GM18517 (cell line): Measurements from ENCODE around the gene CORO6.
A peak's percentile ranks its signal among the peaks of the same experiment; 100 is the strongest.

ENCODE experiments used
- ATAC-seq: cut with Tn5 transposase; IDR thresholded peaks from one replicate; pipeline ENCODE4 v1.9.1; 2021; ENCODE audit warnings: mild to moderate bottlenecking, moderate library complexity; ENCODE audit not compliant: unreplicated experiment

CORO6 gene

DNA sequence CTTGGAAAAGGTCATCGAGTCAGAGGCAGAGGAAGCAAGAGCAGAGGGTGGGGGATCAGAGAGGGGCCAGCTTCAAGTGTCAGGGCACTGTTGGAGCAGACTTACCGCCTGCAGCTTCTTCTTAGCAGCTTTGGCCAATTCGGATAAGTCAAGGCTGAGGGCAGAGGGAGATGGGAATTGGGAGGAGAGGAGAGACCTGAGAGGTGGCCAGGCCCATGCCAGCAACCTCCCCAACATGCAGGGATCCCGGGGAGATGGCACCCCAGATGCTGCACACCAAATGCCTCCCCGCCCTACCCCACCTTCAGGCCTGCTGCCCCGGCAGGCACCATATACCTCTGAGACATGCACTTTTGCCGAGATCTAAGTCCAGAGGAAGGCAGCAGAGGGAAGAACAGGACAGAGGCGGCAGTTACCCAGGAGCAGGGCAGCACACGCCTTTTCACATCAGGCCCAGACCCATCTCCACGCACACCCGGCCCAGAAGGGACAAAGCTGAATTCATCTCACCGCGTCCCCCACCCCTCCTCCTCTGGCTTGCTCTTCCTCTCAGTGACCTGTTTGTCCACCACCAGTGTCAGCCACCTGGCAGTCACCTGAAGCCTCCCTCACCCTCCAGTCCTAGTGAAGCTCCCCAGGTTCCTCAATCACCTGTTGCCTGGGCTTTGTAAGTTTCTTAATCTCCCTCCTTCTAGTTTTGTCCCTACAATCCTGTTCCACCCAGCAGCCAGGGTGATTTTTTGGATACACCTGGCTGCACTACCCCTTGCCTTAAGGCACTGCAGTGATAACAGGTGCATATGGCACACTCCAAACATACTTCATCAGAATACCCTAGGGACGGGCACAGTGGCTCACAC, 43.9 kb downstream of the CORO6 start:
- ATAC-seq: no peak

DNA sequence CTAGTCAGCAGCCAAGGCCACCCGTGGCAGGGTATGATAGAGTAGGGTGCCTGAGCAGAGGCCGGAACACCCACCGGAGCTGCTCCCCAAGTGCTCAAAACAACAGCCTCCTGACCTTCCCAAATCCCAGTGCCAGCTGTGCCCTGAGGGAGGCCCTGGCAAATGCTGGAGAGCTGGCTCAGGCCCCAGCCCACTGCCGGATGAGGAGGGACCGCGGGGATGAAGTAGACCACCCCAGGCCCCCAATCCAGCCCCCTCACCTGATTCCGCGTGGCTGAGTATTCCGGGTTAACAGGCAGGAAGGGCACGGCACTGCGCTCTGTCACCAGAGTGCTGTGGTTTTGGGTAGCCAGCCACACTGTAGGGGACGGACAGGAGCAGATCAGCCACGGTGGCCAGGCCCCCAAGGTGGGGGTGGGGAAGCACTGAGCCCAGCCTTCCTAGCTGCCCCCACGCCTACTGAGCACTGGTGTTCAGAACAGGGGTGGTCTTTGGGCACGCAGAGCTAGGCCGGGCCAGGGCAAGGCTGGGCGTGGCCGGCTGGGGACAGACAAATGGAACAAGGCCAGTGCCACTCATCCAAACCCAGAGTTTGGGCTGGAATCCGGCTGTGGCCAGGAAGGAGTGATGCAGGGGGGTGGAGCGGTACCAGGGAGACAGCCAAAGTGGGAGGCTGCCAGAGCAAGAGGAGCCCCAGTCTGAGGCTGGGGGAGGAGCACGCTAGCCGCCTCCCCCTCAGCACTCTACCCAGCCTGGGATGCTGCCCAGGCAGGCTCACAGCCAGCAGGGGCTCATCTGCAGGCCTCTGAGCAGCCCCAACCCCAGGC, 45.1 kb downstream of the CORO6 start:
- no peak for ATAC-seq

DNA sequence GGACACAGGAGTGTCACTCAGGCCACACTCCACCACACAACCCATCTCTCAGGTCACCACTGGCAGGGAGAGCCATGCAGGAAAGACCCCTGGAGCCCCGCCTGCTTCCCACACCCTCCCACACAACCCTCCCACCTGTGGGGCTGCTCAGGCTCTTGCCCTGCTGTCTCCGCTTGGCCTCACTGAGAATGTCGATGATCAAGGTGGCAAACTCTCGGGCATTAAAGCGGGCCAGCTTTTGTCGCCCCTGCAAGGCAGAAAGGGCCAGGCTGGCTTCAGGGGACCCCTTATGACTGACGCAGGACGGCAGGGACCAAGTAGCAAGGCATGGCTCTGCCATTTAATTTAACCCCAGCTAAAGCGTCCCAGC, 45.7 kb downstream of the CORO6 start:
- no peak for ATAC-seq

DNA sequence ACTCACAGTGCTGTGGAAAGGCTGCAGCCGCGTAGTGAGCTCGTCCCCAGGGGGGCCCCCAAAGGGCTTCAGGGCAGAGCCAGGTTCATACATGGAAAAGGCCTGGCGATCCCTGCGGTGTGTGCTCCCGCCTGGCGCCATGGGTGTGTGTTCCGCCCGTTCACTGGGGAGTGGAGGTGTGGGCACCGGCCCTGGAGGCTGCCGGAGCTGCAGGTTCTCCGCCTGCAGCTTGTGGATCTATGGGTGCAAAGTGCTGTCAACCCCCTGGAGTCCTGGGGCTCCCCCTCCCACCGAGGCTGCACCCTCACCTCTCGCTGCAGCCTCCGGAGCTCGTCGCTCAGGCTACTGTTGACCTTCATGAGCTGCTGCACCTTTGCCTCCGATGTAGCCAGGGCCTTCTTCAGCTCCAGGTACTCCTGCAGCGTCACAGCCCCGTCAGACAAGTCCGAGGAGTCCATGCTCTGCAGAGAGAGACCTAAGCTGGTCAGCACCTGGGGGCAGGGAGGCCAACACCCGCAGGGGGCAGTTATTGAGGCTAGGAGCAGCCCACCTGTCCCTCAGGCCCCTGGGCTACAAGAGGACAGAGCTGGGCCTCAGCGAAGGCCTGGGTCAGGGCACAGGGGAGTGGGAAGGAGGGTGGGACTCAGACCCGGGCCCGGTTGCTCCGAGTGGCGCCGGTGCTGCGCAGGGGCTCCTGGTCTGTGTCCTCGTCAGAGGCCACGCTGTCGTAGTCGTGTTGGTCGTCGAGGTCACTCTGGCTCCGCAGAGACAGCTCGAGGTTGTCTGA, 46.3 kb downstream of the CORO6 start:
- ATAC-seq: no peak

DNA sequence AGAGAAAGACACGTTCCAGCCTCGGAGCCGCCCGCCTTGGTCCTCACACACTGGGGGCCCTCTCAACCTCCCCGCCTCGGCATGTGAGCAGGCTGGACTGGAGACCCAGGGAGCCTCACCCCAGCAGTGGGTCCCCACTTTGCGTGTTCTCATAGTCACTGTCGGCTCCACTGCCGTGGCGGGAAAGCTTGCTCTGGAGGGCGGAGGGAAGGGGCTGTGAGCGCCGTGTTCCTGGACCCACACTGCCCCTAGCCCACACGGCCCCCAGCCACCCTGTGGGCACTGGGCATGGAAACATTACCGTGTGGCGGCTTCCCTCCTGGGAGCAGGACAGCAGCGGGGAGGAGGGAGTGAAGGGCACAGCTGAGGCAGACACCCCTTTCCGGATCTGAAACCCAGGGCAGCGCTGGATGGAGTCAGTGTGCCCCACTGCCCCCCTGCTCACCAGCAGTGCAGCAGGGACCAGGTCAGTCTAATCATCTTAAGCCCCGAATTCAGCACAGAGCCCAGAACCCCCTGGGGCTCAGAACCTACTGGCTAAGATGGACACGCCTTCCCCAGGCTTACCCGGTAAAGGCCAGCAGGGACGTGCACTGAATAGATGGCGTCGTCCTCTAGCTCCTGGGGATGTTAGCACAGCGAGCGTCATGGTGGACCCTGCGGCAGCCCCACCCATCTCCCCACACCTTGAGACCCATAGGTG, 47.0 kb downstream of the CORO6 start:
- ATAC-seq: no peak

DNA sequence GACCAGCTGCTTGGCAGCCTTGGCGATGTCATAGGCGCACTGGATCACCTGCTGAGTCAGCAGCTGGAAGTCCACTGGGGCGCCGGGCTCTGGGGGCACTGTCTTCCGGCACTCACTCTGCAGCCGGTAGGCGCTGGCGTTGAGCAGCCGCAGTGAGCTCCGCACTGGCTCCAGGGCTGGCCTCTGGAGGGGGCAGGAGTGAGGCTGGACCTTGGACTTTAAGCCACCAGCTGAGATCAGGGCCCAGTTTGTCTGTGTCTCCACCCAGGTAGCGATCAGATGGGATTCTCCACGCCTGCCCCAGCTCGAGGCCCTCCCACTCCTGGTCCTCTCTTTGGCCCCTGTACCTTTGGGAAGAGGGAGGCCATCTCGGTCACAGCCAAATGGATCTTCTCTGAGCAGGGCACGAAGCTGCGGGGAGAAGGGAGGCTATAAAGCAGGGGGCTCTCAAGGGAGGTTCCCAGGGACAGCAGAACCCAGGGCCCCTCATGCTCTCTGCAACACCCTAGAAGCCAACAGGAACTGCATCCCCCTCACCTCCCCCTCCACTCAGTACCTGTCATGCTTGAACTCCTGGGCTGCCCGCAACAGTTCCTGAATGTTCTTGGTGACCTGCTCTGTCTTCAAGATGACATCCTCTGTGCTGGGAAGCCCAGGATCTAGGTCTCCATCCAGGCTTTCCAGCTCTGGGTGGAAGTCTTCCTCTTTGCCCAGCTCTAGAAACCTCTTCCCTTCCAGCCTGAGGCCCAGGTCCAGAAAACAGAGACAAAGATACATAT, 47.8 kb downstream of the CORO6 start:
- ATAC-seq: no peak

DNA sequence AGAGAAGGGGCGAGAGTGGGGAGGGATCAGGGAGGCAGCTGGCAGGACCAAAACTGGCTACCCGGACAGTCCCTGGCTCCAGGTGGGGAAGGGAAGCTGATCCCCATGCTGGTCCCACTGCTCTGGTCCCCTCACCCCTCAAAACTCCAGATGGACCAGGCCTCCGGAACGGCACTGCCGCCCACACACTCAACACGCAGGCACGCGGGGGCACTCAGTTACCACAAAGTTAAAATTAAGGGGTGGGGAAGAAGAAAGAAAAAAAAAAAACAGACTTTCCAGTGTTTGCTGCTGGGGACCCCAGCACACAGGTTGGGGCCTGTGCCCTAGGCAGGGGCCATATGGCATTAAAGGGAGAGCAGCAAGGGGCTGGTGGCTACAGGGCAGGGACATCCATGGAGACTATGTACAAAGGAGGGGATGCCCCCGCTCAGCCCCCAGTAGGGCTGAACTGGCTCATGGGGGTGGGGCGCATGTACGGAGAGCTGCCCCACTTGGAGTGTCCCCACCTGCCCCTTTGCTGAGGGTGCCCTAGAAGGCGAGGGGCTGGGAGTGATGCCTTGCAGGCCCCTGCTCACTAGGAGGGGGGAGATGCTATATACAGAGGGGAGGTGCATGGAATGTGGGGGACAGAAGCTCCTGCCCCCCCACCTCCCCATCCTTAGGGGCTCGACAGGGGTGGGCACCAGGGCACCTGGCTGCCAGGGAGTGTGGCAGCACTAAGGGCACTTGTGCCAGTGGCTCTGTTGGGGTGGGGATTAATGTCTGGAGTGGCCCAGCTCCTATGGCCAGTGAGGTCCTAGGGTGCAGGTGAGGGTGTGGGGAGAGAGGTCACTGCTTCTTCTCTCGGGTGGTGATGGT, 48.6 kb downstream of the CORO6 start:
- no peak for ATAC-seq

DNA sequence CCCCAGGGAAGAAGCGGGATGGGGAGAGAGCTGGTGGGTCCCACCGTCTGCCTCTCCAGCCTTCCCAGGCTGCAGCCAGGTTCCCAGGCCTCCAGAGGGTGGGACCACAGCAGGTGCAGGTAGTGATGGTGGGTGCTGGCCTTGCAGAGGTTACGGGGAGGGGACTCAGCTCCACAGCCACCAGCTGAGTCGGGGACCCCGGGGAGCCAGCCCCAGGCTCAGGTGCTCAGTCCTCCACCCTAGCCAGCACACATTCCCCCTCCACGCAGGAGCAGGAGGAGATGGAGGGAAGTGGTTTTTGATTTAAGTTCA, 49.2 kb downstream of the CORO6 start:
- no peak for ATAC-seq

DNA sequence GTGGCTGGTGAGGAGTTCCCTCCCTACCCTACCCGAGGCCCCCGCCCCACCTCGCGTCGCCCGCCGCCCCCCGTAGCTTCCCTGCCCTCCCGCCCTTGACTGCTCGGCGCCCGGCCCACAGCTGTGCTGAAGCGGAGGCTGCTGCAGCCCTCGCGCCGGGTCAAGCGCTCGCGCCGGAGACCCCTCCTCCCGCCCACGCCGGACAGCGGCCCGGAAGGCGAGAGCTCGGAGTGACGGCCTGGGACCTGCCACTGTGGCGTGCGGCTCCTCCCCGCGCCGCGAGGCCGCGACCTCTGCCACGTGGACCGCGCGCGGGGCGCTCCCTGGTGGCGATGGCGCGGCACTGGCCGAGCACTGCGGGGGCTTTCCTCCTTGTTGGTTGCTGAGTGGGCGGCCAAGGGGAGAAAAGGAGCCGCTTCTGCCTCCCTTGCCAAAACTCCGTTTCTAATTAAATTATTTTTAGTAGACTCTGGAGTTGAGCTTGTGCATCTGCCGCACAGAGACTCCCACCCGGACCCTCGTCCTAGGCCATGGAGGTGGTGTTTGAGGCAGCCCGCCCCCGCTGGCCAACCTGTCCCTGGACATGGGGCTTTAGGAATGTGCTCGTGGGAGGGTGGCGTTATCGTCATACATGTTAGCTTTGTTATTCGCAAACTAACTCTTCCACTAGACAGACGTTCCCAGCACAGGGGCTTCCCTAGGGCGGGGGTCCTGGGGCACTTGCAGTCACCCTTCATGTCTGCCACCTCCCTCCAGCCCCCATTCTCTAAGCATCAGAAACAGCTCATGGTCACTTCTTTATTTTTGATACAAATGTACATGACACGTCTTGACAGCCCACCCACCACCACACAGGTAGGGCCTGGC, 49.8 kb downstream of the CORO6 start:
- no peak for ATAC-seq

DNA sequence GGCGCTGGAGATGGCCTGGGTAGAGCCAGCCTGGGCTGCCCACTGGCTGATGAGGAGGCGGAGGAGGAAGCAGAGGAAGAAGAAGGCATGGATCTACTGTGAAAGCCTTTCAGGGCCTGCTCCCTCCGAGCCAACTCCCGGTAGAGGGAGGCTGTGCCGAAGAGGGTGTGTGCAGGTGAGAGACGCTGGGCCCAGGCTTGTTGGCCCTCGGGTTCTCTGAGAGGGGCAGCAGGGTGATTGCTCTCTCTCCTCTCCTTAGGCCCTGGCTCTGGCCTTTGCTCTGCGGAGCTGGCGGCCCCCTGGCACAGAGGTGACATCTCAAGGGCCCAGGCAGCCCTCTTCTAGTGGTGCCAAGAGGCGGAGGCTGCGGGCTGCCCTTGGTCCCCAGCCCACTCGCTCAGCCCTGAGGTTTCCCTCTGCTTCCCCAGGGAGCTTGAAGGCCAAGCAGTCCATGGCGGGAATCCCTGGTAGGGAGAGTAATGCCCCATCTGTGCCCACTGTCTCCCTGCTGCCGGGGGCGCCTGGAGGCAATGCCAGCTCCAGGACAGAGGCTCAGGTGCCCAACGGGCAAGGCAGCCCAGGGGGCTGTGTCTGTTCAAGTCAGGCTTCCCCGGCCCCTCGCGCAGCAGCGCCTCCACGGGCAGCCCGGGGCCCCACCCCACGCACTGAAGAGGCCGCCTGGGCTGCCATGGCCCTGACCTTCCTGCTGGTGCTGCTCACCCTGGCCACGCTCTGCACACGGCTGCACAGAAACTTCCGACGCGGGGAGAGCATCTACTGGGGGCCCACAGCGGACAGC, 50.6 kb downstream of the CORO6 start:
- no peak for ATAC-seq

DNA sequence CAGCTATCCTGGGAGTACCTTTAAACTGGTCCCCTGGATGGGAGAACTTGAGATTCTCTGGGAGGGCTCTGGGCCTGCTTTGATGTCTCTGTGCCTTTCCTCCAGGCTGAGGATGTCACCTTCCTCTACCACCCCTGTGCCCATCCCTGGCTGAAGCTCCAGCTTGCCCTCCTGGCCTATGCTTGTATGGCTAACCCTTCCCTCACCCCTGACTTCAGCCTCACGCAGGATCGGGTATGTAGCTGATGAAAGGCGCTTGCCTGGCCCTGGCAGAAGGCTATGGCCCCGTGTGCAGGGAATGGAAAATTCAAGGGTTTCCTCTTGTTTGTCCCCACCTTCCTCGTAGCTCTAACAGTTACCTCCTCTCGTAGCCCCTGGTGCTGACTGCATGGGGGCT, 51.2 kb downstream of the CORO6 start:
- ATAC-seq: no peak

DNA sequence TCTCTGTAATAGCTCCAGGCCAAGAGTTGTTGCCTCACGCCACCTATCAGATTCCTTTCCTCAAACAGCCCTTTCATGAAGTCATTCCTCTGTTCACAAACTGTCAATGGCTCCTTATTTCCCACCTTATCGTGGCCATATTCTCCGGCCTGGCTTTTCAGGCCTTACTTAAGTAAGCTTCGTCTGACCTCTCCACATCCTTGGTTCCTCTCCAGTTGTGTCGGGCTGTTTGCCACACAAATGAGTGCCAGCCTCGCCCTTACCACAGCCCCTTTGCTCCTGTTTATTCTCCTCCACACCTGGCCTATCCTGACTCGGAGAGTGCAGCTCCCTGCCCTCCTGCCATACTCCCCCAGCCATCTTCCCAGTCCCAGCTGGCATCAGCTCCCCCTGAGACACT, 52.2 kb downstream of the CORO6 start:
- ATAC-seq: no peak

DNA sequence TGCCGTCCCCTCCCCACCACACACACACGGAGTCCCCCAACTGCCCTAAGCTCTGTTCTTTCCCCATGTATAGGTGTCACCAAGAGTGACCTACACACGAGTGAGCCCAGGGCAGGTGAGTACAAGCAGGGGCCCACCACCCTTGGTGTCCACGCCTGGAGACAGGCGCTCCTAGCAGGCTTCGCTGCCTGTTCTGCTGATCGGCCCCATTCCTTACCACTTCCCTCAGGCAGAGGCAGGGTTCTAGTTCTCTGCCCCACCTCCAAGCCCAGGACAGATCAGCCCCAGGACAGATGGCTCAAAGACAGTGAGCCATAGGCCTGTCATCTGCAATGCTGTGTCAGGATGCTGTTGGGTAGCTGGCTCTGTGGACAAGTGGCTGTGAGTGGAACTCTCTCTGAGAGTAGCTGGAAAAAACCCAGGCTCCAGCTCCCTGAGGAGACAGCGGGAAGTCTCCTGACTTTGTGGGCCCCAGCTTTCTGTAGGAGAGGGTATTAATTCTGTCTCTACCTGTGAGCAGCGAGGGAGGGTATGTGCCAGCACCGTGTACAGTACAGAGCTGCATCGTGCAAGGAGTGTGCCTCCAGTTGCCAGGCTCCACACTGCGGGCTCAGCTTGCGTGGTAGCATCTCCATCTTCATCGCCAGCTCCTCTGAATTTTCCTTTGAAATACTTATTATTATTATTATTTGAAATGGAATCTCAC, 53.3 kb downstream of the CORO6 start:
- no peak for ATAC-seq

DNA sequence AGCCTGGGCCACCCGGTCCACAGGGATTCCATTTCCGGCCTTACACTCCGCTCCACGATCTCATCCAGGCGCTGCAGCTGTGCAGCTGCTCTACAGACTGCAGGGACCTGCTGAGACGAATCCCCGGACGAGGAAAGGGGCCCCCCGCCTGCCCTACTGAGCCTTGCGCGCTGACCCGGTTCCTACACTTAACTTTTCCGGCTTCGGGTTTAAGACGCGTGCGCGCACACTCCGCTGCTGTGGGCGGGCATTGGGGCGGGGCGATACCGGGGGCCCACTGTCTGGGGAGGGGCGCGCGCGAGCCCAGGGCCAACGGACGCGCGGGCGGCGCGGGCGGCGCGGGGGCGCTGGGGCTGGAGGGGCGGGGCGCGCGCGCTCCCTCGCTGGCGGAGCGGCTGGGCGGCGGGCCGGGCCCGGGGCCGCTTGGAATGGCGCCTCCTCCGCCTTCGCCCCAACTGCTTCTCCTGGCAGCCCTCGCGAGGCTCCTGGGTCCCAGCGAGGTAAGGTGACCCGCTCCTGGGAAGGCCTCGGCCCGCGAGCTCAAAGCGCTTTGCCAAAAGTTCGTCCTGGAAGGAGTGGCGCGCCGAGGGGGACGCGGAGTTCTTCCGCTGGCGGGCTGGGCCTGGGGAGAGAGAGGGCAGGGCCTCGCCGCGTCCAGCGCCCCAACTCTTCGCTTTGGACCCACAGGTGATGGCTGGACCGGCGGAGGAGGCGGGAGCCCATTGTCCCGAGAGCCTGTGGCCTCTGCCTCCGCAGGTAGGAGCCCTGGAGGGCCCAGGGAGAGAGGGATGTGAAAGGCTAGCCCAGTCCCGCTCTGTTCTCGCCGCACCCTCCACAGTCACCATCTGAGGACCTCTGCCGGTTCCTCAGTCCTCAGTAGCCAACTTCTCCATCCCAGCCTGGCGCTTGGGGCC, 54.1 kb downstream of the CORO6 start, which contains the start of gene TP53I13:
Gene TP53I13 (plus strand): TSS at position 371 of the 914 bp plus-strand sequence. CDS start 58 bp downstream, at position 429.
- ATAC-seq: peak; percentile 24

DNA sequence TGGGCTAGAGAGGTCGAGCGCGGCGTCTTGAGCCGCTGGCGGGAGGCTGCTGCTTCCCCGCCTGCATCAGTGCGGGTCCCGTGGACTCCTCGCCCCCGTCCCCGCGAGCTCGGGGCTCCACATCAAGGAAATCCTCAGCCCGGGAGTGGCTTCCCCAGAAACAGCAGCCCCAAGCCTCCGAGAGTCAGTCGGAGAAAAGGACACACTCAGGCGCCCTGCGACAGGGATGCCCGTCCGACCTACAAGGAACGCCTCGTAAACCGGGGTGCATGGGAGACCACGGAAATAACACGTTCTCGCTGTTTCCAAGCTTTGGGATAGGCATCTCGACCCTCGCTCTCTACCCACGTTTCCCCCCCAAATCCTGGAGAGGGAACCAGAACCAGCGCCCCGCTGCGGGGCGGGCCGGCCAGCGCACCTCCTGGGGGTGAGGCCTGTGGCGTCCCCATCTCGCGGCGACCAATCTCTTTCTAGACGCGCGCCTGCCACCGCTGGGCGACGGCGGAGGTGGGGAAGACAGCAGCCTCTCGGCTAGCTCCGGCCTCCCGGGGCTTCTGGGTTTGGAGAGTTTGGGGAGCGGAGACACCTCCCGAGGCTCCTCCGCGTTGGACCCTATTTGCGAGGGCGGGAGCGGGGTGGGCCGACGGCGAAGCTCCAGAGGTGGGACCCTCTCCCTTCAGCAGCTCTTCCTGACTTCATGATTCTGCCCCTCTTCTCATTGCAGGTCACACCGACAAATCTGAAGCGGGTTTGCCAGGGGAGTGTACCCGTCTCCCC, 55.0 kb downstream of the CORO6 start:
- ATAC-seq: peak; percentile 40
